K562 (cell line): ENCODE data around the gene CALD1. TPM values are rescaled to one million over a fixed set of nuclear protein-coding genes. Genes with fewer than 3 reads are reported as not detected.

Source experiments
- ATAC-seq: fragments of 200-7000 bp; cut with Tn5 transposase; 3 replicates; pipeline ENCODE4 v1.9.1; 2020; ENCODE audit warnings: moderate library complexity
- BruUV-seq: library from RNA; stranded (reverse); fragments of 400-500 nt; replicated peaks from 2 replicates; lab custom pipeline; 2021; lab: Mats Ljungman, UMichigan
- CTCF ChIA-PET: fragments of 300-600 bp; formaldehyde crosslinking; extraction: SDS; loops from one replicate; lab custom pipeline; 2021; ENCODE audit warnings: low intra/inter-chr PET ratio; lab: Yijun Ruan, JAX
- POLR2A ChIA-PET: fragments of 300-600, 350-650 bp; sonication (Branson Sonifier 250); formaldehyde crosslinking; extraction: SDS; loops from one replicate; lab custom pipeline; 2021; ENCODE audit warnings: antibody characterized with exemption, inconsistent platforms; lab: Yijun Ruan, JAX
- DNase-seq, 4 experiments: peaks; one replicate each; pipeline versions ENCODE4 v3.0.0 to v3.0.0-alpha.2; 2011 to 2018; ENCODE audit warnings: low spot score in 3 of 4, mixed read lengths in 3 of 4; ENCODE audit errors: extremely low read depth in 1 of 4
- FAIRE-seq: peaks from 2 replicates; lab custom pipeline; 2011; peaks lifted over from hg19 to GRCh38; lab: Jason Lieb, UNC
- H2AFZ ChIP-seq: 2 replicates; pipeline ENCODE4 v1.6.0; 2011; ENCODE audit warnings: low read depth, low read length, control low read depth, inconsistent platforms
- H3K27ac ChIP-seq: fragments of 200-600 bp; 3 replicates; pipeline ENCODE4 v1.8.0; 2011; ENCODE audit warnings: low read depth, mild to moderate bottlenecking, control low read depth, inconsistent platforms, low read length, moderate library complexity, mixed read lengths; ENCODE audit errors: extremely low read depth
- H3K27me3 ChIP-seq, 2 experiments: fragments of 300-600 bp in 1 of 2; 2 replicates in 1 of 2; 3 replicates in 1 of 2; pipeline versions ENCODE4 v1.6.0 to v1.8.0; 2011; ENCODE audit warnings: inconsistent platforms in 2 of 2, low read length in 2 of 2, mild to moderate bottlenecking in 1 of 2, mixed read lengths in 1 of 2, moderate library complexity in 1 of 2; ENCODE audit not compliant: control insufficient read depth in 2 of 2, insufficient read depth in 2 of 2
- H3K36me3 ChIP-seq: fragments of 300-600 bp; 3 replicates; pipeline ENCODE4 v1.8.0; 2011; ENCODE audit warnings: mild to moderate bottlenecking, low read length, inconsistent platforms; ENCODE audit not compliant: control insufficient read depth, insufficient read depth
- H3K4me1 ChIP-seq, 2 experiments: fragments of 200-600 bp in 1 of 2; replicated peaks in 1 of 2; 2 replicates in 1 of 2; 3 replicates in 1 of 2; pipeline versions ENCODE4 v1.5.1 to v1.8.0; 2011; ENCODE audit warnings: inconsistent platforms in 2 of 2, low read length in 2 of 2, mild to moderate bottlenecking in 1 of 2, mixed read lengths in 1 of 2, moderate library complexity in 1 of 2; ENCODE audit not compliant: control insufficient read depth in 2 of 2, insufficient read depth in 2 of 2
- H3K4me2 ChIP-seq: 2 replicates; pipeline ENCODE4 v1.6.1; 2011; ENCODE audit warnings: low read length, control low read depth, inconsistent platforms, mixed read lengths; ENCODE audit not compliant: insufficient read depth
- H3K4me3 ChIP-seq: fragments of 200-600 bp; sonication (generic), shearing (Covaris generic); 2 replicates; pipeline ENCODE4 v1.5.1; 2016; ENCODE audit warnings: control low read depth, inconsistent platforms
- H3K79me2 ChIP-seq: fragments of 200-600 bp; 3 replicates; pipeline ENCODE4 v1.8.0; 2011; ENCODE audit warnings: low read length, inconsistent platforms; ENCODE audit not compliant: control insufficient read depth, insufficient read depth
- H3K9ac ChIP-seq, 2 experiments: 2 replicates each; pipeline versions ENCODE4 v1.6.0 to v1.6.1; 2011; ENCODE audit warnings: low read depth in 2 of 2, low read length in 2 of 2, control low read depth in 1 of 2, inconsistent platforms in 1 of 2, mild to moderate bottlenecking in 1 of 2, mixed read lengths in 1 of 2; ENCODE audit not compliant: insufficient read depth in 1 of 2
- H3K9me1 ChIP-seq: one replicate; pipeline ENCODE4 v1.6.0; 2011; ENCODE audit warnings: inconsistent platforms, mild to moderate bottlenecking, low read length, moderate library complexity; ENCODE audit not compliant: control insufficient read depth, insufficient read depth
- H3K9me3 ChIP-seq: replicated peaks from 2 replicates; pipeline ENCODE4 v1.5.1; 2011; ENCODE audit warnings: low read depth, low read length, inconsistent platforms; ENCODE audit not compliant: control insufficient read depth, insufficient read depth
- H4K20me1 ChIP-seq: replicated peaks from 2 replicates; pipeline ENCODE4 v1.6.1; 2011; ENCODE audit warnings: low read length, inconsistent platforms, mixed read lengths; ENCODE audit not compliant: control insufficient read depth, insufficient read depth
- COPS2 ChIP-seq: fragments of 450-650 bp; conservative IDR thresholded peaks from 2 replicates; pipeline ENCODE4 v1.6.1; 2016; ENCODE audit warnings: mild to moderate bottlenecking, moderate library complexity
- L3MBTL2 ChIP-seq: fragments of 450-650 bp; IDR thresholded peaks from 2 replicates; pipeline ENCODE4 v1.6.1; 2016; ENCODE audit warnings: mild to moderate bottlenecking, moderate library complexity
- MAFG ChIP-seq: fragments of 450-650 bp; conservative IDR thresholded peaks from 2 replicates; pipeline ENCODE4 v1.6.1; 2016; ENCODE audit warnings: missing genetic modification characterization, missing compliant biosample characterization
- NFE2L1 ChIP-seq: fragments of 450-650 bp; IDR thresholded peaks from 2 replicates; pipeline ENCODE4 v1.6.1; 2016; ENCODE audit warnings: missing genetic modification characterization, low read depth, mild to moderate bottlenecking, missing compliant biosample characterization, moderate library complexity, borderline replicate concordance
- SMAD4 ChIP-seq: fragments of 250-450 bp; sonication (Bioruptor Pico); conservative IDR thresholded peaks from 2 replicates; pipeline ENCODE4 v1.8.0; 2021; ENCODE audit warnings: inconsistent platforms, mild to moderate bottlenecking, moderate library complexity
- SUPT5H ChIP-seq: fragments of 450-650 bp; IDR thresholded peaks from 2 replicates; pipeline ENCODE4 v1.6.1; 2016
- ZNF316 ChIP-seq: fragments of 450-650 bp; IDR thresholded peaks from 2 replicates; pipeline ENCODE4 v1.6.1; 2016
- WGBS: fragments of 100-300 bp; shearing (Covaris generic); methylation state at CpG from one replicate; pipeline ENCODE4 v1.1.6; 2016; ENCODE audit warnings: low coverage, mixed read lengths; ENCODE audit not compliant: insufficient coverage; ENCODE audit errors: missing lambda C conversion rate; 5-methylcytosine and 5-hydroxymethylcytosine counted together
- in situ Hi-C: fragments of 300-500 bp; cut with MboI; formaldehyde crosslinking; loops from 4 replicates; pipeline ENCODE4 v1.15.0; 2018; ENCODE audit warnings: inconsistent platforms, mixed read lengths
- intact Hi-C: fragments of 100-400 bp; cut with micrococcal nuclease; formaldehyde crosslinking; loops from 2 replicates; pipeline ENCODE4 v1.14.2; 2022
- polyA plus RNA-seq, 8 experiments: library from polyadenylated mRNA; depleted of rRNA in 4 of 8; stranded (reverse) in 5 of 8; unstranded in 3 of 8; fragments of >200 nt; fragmentation: Nextera tagmentation in 2 of 8; fragmentation: Illumina TruSeq in 1 of 8; extraction: Ambion mirVana in 2 of 8; extraction: Trizol in 1 of 8; gene quantifications; 2 replicates each; pipeline versions ENCODE4 v1.2.1 to v1.2.3, GENCODE V29; 2011 to 2014; ENCODE audit warnings: inconsistent platforms in 1 of 8, missing spikeins in 1 of 8
- total RNA-seq, 7 experiments: library from RNA; depleted of rRNA in 6 of 7; stranded (reverse); fragments of >200 nt in 6 of 7; fragmentation: Illumina TruSeq in 2 of 7; extraction: Trizol in 2 of 7; gene quantifications; 2 replicates each; pipeline versions ENCODE4 v1.2.1 to v1.2.3, GENCODE V29; 2011 to 2021; ENCODE audit warnings: low replicate concordance in 1 of 7
- TF ChIP-seq, protein P1 (sequence below): fragments of 450-650 bp; IDR thresholded peaks from 2 replicates; pipeline ENCODE4 v1.7.0; 2016; ENCODE audit warnings: borderline replicate concordance

Gene CALD1
- total and polyA plus RNA-seq, 9 of the 15 experiments (the other 6 are each of a cell fraction or from before 2014, with no cell fraction given), result 0.40 TPM; not detected in 8

DNA sequence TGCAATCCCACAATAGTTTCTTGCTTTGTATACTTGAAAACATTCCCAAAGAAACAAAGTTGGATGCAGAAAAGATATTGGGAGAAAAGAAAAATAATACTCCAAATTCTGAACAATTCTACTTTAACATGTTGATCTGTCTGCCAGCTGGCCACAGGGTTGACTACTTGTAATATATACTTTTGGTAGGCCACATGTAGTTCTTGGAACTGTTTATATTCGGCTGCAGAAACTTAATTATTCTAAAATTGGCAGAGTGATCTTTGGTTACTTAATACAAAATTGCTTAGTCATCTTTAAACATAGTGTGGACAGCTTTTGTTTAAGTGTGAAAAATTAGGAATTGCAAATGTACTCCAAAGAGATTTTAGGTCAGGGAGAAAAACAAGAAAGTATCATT is 76.0 kb downstream of the CALD1 start (continued):
- no peak for TF ChIP-seq SMAD4 (CRISPR knock-in tag)
- TF ChIP-seq MAFG, result peak; percentile 96
- TF ChIP-seq NFE2L1 (tag), result peak; percentile 88
- no peak for TF ChIP-seq COPS2
- no peak for TF ChIP-seq SUPT5H
- TF ChIP-seq ZNF316, result peak; percentile 95

GRCh38 chr7:134856091-134856490 is 76.7 kb downstream of the CALD1 start:
- no peak for DNase-seq

More at GRCh38 chr7:134856091-134856490, 76.7 kb downstream of the CALD1 start:
- CTCF ChIA-PET, result no interaction called here
- POLR2A ChIA-PET, result interaction anchor here (0.9 to 2.2 kb wide), 5 partner anchors 9 to 59 kb away, joined by 3 to 7 read pairs (median 3); no protein-coding TSS in a partner anchor
- TF ChIP-seq, protein P1, sequence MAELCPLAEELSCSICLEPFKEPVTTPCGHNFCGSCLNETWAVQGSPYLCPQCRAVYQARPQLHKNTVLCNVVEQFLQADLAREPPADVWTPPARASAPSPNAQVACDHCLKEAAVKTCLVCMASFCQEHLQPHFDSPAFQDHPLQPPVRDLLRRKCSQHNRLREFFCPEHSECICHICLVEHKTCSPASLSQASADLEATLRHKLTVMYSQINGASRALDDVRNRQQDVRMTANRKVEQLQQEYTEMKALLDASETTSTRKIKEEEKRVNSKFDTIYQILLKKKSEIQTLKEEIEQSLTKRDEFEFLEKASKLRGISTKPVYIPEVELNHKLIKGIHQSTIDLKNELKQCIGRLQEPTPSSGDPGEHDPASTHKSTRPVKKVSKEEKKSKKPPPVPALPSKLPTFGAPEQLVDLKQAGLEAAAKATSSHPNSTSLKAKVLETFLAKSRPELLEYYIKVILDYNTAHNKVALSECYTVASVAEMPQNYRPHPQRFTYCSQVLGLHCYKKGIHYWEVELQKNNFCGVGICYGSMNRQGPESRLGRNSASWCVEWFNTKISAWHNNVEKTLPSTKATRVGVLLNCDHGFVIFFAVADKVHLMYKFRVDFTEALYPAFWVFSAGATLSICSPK, result no peak
- peak; percentile 68 for TF ChIP-seq L3MBTL2
- 29% methylated on average over 7 of the region's 7 CpGs for WGBS
- Histone ChIP-seq H3K9me1 (no peaks in the 10 kb centered on the region), H3K4me1 (peaks cover 0 to 16% of the 10 kb centered on the region in 2 experiments; a peak in 1 of 5 replicates), H3K27me3 (peaks cover 3 to 6% of the 10 kb centered on the region in 2 experiments; a peak in 2 of 5 replicates), H3K27ac (no peak overlapping the region), H2AFZ (peak overlapping the region; percentile 58), H3K4me2 (no peak overlapping the region), H3K4me3 (no peak overlapping the region), H3K9ac (no peak overlapping the region), H3K79me2 (no peaks in the 10 kb centered on the region), H3K36me3 (no peaks in the 10 kb centered on the region), H4K20me1 (no peaks in the 10 kb centered on the region), H3K9me3 (no peaks in the 10 kb centered on the region)
- ATAC-seq (peak; percentile 38; the same call in 1 of the 3 replicates), FAIRE-seq (no peak)
- no TSS peak for BruUV-seq
- intact Hi-C loops, result no loop called here
- in situ Hi-C loops, result no loop called here
